ENCODE data around the gene EIF2B4. TPM values are rescaled to one million over a fixed set of nuclear protein-coding genes. Genes with fewer than 3 reads are reported as not detected.

Gene EIF2B4
- total RNA-seq, 1 experiment from 2014 or later: 57.2 TPM

DNA sequence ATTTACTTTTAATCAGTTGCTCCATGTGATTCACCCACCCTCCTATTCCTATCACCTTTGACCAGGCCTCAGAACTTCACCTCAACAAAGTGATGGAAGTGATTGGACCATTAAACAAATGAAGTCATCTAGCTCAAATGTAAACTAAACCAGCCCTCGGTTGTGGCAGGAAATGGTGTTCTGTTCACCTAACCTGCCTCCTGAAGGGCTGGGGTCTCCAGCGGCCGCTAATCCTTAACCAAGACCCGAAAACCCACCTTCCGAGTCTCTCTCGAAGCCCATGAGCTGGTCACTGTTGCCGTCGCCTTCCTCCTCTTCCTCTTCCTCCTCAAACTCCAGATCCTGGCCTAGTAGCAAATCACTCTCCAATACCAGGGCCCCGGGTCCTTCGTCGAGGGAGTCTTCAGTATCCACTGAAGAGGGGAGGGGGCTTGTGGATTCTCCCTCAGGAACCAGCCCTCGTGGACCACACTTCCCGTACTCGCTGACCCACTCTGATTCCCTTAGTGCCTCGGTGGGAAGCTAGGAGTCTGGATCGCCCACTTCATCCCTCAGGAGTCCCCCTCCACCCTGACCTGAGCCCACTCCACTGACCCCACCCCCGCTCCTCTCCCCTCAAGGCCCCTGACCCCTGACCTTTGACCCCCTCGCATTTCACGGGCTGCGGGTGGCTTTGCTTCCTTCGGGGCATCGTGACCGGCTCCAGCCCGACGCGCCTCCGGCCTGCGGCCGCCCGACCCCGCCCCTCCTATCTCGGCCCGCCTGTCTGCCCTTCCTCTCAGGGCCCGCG, 9.9 kb upstream of the EIF2B4 start:
- ATAC-seq (peak; percentile 52), DNase-seq (ENCODE audit: low read depth, low spot score) (no peak)
- H3K36me3 ChIP-seq (ENCODE audit: control insufficient read depth, insufficient read depth, low read length): peaks cover 13% of the 10 kb centered on the region
- H3K27me3 ChIP-seq (ENCODE audit: control insufficient read depth, insufficient read depth, low read length): no peaks in the 10 kb centered on the region
- intact Hi-C loops (cut with micrococcal nuclease; ENCODE audit: unreplicated experiment) (no loop called here), in situ Hi-C loops (cut with HindIII; ENCODE audit: low pct_unique_long_range_greater_than_20kb, low sequenced_read_pairs) (no loop called here)
- peaks cover 40% of the 10 kb centered on the region for H3K4me1 ChIP-seq (ENCODE audit: control insufficient read depth, insufficient read depth, low read length)
- H3K4me3 ChIP-seq (ENCODE audit: low read depth in 2 of 2, low read length in 2 of 2): peak overlapping the region; percentile 91 to 93
- TF ChIP-seq SIN3A (IDR thresholded peaks at IDR 0.05; ENCODE audit: borderline replicate concordance, insufficient read depth, low read depth, low read length): 0 out of 2 replicates have a peak, but pooled peaks have one; percentile 10
- TF ChIP-seq TCF7L2 (IDR thresholded peaks at IDR 0.05; ENCODE audit: low read depth, low read length): no peak
- TF ChIP-seq POLR2AphosphoS5 (IDR thresholded peaks at IDR 0.05; ENCODE audit: low read depth, low read length): no peak; the same call in 1 of the 2 replicates
- TF ChIP-seq, protein P1, sequence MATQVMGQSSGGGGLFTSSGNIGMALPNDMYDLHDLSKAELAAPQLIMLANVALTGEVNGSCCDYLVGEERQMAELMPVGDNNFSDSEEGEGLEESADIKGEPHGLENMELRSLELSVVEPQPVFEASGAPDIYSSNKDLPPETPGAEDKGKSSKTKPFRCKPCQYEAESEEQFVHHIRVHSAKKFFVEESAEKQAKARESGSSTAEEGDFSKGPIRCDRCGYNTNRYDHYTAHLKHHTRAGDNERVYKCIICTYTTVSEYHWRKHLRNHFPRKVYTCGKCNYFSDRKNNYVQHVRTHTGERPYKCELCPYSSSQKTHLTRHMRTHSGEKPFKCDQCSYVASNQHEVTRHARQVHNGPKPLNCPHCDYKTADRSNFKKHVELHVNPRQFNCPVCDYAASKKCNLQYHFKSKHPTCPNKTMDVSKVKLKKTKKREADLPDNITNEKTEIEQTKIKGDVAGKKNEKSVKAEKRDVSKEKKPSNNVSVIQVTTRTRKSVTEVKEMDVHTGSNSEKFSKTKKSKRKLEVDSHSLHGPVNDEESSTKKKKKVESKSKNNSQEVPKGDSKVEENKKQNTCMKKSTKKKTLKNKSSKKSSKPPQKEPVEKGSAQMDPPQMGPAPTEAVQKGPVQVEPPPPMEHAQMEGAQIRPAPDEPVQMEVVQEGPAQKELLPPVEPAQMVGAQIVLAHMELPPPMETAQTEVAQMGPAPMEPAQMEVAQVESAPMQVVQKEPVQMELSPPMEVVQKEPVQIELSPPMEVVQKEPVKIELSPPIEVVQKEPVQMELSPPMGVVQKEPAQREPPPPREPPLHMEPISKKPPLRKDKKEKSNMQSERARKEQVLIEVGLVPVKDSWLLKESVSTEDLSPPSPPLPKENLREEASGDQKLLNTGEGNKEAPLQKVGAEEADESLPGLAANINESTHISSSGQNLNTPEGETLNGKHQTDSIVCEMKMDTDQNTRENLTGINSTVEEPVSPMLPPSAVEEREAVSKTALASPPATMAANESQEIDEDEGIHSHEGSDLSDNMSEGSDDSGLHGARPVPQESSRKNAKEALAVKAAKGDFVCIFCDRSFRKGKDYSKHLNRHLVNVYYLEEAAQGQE (IDR thresholded peaks at IDR 0.05; ENCODE audit: insufficient read depth in 1 of 2, low read depth in 2 of 2, low read length in 1 of 2): no peak
- H3K9me3 ChIP-seq (ENCODE audit: control insufficient read depth, insufficient read depth, low read depth, low read length): no peaks in the 10 kb centered on the region
- POLR2A ChIA-PET: no interaction called here
- BruUV-seq (replicated peaks): TSS peak; percentile 37
- CTCF ChIA-PET: no interaction called here
- H3K27ac ChIP-seq (ENCODE audit: low read length): peak overlapping the region; percentile 96

DNA sequence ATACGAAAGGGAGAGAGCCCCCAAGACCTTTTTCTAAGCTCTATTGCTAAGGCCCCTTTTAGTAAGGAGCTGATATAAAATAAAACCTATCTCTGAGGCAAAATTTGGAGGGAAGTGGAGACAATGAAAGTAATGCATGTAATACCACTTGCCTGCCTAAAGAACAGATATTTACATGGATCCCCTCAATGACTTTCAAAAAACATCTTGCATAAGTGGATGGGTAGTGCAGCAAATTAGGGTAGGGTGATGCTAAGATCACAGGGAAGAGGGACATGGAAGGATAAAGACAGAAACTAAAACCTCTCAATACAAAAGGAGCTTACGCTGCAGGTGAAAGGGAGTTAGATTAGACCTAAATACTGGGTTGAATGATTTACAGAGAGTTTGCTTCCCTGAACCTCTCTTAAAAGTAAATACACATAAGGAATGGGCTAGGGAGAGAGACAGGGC, 9.3 kb upstream of the EIF2B4 start:
- intact Hi-C loops (cut with micrococcal nuclease; ENCODE audit: unreplicated experiment): no loop called here
- H3K27me3 ChIP-seq (ENCODE audit: control insufficient read depth, insufficient read depth, low read length): no peaks in the 10 kb centered on the region
- ATAC-seq (no peak), DNase-seq (ENCODE audit: low read depth, low spot score) (no peak)
- TF ChIP-seq, protein P1 (IDR thresholded peaks at IDR 0.05; ENCODE audit: insufficient read depth in 1 of 2, low read depth in 2 of 2, low read length in 1 of 2): no peak
- TF ChIP-seq, protein P2, sequence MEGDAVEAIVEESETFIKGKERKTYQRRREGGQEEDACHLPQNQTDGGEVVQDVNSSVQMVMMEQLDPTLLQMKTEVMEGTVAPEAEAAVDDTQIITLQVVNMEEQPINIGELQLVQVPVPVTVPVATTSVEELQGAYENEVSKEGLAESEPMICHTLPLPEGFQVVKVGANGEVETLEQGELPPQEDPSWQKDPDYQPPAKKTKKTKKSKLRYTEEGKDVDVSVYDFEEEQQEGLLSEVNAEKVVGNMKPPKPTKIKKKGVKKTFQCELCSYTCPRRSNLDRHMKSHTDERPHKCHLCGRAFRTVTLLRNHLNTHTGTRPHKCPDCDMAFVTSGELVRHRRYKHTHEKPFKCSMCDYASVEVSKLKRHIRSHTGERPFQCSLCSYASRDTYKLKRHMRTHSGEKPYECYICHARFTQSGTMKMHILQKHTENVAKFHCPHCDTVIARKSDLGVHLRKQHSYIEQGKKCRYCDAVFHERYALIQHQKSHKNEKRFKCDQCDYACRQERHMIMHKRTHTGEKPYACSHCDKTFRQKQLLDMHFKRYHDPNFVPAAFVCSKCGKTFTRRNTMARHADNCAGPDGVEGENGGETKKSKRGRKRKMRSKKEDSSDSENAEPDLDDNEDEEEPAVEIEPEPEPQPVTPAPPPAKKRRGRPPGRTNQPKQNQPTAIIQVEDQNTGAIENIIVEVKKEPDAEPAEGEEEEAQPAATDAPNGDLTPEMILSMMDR (IDR thresholded peaks at IDR 0.05): no peak
- no peak for TF ChIP-seq TCF7L2 (IDR thresholded peaks at IDR 0.05; ENCODE audit: low read depth, low read length)
- no peak for TF ChIP-seq POLR2AphosphoS5 (IDR thresholded peaks at IDR 0.05; ENCODE audit: low read depth, low read length)
- ChIA-PET POLR2A (no interaction called here), CTCF (no interaction called here)
- H3K27ac ChIP-seq (ENCODE audit: low read length): peak overlapping the region; percentile 96
- peaks cover 40% of the 10 kb centered on the region for H3K4me1 ChIP-seq (ENCODE audit: control insufficient read depth, insufficient read depth, low read length)
- BruUV-seq (replicated peaks): no TSS peak
- in situ Hi-C loops (cut with HindIII; ENCODE audit: low pct_unique_long_range_greater_than_20kb, low sequenced_read_pairs): no loop called here
- H3K9me3 ChIP-seq (ENCODE audit: control insufficient read depth, insufficient read depth, low read depth, low read length): no peaks in the 10 kb centered on the region
- peaks cover 9% of the 10 kb centered on the region for H3K36me3 ChIP-seq (ENCODE audit: control insufficient read depth, insufficient read depth, low read length)
- H3K4me3 ChIP-seq (ENCODE audit: low read depth in 2 of 2, low read length in 2 of 2): peak overlapping the region; percentile 91 to 93
